Anterior cingulate cortex (tissue), 58 donors: ENCODE results near the gene NFIA.
"Not testable (repeated sequence)": the region's sequence is repeated elsewhere in the genome, so short reads cannot be mapped to it uniquely, and the experiment has no call there.

Experiments used
- DNase-seq, 58 donors: peaks; one replicate each; lab custom pipeline; 2025; lab: John Stamatoyannopoulos, UW

The NFIA gene

DNA sequence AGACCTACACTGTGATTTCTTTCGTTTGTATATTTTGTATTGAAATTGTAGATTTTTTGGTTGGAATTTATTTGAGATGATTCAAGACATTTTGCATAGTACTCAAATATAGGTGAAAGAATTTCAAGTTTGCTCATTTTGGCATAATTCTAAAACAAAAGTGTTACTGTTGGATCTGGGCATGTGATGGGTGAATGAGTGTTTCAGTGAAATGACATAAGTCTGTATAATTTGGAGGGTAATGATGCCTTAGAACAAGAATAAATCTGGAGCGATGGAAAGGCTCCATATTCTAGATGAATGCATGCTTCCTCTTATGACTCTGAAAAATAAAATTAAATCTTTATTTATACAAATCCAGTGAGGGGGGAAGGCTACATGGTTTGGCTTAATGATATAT is 41.0 kb downstream of the NFIA start:
- no peak for DNase-seq

GRCh38 chr1:61124078-61124477 is 41.7 kb downstream of the NFIA start:
- no peak for DNase-seq

- peak in 7 of 58 donors; percentile 3 to 33 (median 14) for DNase-seq
These were observed 42.3 kb downstream of the NFIA start for GRCh38 chr1:61124696-61125095.

DNA sequence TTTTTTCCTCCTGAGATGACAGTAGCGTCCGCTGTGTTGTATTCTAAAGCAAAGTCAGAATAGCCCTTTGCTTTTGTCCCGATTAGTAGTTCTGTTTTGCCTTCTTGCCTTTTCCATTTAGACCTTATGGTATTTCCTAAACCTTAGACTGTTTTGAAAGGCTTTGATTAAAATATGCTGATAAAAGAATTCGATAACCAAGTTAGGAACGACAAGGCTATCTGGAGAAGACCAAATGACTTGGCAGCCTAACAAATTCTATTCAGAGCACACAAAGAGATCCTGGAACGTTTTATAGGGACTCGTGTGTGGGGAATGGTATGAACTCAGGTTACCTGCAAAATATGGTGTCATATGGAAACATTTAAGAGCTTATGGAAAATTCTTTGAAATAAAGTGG is 42.9 kb downstream of the NFIA start:
- DNase-seq, result no peak

DNA sequence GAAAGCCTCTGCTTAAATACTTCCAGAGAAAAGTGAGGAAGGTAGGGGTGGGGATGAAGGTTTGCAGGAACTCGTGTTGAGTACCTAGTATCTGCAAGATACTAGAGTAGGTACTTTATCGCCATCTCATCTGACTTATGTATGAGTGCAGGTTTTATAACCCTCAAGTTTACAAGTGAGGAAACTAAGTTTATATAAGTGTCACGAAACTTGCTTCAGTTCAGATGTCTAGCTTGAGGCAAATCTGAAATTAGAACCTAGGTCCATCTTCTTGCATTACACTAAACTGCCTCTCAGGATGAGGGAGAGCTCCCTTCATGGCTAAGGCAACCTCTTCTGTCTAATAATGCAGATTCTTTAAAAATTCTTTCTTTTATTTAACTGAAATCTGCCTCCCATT is 43.5 kb downstream of the NFIA start:
- no peak for DNase-seq

- not testable (repeated sequence) for DNase-seq
These were observed 44.5 kb downstream of the NFIA start for GRCh38 chr1:61126843-61127242.

- no peak for DNase-seq
These were observed 48.1 kb downstream of the NFIA start for GRCh38 chr1:61130338-61131000.

DNA sequence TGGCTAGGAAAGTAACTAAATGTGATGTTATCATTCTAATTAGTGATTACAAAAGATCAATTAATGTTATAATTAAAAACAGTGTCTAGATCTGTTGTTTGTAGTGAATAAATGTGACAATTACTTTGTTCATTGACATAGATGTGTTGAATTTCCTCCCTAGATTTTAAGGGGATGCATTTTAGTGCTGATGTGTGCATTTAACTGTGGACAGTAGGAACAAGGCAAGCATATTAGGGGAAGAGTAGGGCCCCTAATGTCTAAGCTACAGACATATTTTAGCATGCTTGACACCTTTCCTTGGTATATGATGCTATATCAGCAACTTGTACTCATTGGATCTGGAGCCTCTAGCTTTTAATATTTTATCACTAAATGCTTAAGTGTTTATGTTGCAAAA is 48.9 kb downstream of the NFIA start:
- no peak for DNase-seq

DNA sequence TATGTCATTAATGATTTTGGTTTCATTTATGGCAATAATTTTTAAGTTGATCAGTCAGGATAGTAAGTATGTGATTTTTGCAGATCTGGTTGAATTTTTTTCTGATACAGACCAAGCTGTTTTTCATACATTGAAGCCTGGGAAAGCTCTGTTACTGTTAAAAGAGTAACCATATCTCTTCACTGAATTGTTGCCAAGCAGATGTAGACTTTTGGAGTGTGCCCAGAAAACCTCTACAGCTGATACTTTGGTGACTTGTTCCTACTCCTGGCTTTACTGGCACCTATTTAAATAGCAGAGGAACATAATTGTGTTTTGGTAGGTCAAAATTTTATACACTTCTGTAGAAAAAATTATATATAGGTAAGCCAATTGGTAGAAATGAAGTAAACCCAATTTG is 49.4 kb downstream of the NFIA start:
- no peak for DNase-seq

- DNase-seq, result no peak
These were observed 49.8 kb downstream of the NFIA start for GRCh38 chr1:61132176-61132638.

DNA sequence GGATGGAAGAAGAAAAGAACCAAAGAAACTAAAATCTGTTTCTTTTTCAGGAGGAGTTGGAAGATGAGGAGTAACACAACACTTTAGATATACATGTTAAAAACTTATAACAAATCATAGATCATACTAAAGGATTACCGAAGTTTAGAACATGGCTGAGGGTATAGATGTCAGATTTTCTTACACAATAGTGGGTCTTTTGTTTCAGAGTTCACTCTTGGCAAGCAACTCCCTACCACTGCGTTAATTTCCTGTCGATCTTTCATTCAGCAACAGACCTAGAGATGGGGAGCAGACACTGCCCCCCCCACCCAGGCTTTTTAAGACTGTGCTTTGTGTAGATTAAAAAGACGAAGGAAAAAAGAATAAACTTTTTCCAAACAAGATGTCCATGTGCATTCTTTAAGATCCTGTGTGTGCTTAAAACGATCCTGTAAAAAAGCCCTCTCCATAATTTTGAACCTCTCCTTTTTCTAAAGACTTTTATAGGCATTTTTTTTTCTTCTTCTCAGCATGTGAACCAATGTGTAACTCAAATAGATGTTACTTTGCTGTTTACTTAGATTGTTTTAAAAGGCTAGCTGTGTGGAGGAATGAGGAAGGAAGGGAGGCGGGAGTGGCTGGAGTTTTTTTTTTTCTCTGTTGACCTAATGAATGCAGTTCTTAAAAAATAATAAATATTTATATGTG is 50.4 kb downstream of the NFIA start:
- DNase-seq, result peak in 2 of 58 donors; percentile 12 to 15

DNA sequence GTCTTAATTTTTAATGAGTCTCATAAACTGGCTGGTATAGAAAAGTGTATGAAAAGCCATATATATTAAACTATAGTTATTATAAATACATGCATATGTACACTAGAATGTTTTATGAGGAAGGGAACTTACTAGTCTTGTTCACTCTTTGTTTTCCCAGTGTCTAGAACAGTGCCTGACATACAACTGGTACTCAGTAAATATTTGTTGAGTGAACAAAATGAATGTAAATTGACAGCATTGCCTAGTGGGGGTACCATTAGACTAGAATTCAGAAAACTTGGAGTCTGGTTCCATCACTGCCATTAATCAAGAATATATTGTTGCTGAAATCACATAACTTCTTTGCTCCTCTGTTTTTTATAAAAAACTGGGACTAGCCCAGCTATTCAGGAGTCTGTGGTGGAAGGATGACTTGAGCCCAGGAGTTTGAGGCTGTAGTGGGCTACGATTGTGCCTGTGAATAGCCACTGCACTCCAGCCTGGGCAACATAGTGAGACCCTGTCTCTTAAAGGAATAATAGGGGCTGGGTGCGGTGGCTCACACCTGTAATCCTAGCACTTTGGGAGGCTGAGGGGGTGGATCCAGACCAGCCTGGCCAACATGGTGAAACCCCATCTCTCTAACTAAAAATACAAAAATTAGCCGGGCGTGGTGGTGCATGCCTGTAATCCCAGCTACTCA is 51.1 kb downstream of the NFIA start:
- DNase-seq, result no peak

GRCh38 chr1:61135291-61135690 is 52.9 kb downstream of the NFIA start:
- DNase-seq, result no peak

GRCh38 chr1:61138305-61138704 is 55.9 kb downstream of the NFIA start:
- no peak for DNase-seq

DNA sequence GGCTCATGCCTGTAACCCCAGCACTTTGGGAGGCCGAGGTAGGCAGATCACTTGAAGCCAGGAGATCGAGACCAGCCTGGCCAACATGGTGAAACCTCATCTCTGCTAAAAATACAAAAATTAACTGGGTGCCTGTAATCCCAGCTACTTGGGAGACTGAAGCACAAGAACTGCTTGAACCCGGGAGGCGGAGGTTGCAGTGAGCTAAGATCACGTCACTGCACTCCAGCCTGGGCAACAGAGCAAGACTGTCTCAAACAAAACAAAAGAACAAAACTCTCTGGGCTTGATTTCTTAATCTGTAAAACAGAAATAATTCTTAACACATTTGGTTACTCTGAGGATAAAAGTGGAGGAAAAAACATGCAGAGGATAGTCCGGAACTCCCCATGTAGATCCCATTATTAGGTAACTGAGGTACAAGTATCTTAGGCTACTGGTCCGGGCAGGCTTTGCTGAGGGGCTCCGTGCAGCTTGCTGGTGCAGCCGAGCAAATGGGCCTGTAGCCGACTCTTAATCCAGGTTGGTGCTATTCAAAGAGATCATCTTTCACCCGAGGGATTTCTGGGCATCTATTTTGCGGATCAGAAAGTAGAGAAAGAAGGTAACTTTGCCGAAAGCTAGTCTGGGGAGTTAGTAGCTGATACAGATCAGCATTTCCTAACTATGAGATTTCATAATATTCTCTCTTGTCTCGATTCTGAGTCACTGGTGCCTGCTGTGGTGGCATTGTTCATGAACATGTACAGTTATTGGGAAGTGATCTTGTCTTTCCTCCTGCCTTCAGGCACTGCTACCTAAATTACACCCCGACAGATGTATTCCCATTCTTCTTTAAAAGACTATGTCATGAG is 56.8 kb downstream of the NFIA start:
- DNase-seq, result no peak

DNA sequence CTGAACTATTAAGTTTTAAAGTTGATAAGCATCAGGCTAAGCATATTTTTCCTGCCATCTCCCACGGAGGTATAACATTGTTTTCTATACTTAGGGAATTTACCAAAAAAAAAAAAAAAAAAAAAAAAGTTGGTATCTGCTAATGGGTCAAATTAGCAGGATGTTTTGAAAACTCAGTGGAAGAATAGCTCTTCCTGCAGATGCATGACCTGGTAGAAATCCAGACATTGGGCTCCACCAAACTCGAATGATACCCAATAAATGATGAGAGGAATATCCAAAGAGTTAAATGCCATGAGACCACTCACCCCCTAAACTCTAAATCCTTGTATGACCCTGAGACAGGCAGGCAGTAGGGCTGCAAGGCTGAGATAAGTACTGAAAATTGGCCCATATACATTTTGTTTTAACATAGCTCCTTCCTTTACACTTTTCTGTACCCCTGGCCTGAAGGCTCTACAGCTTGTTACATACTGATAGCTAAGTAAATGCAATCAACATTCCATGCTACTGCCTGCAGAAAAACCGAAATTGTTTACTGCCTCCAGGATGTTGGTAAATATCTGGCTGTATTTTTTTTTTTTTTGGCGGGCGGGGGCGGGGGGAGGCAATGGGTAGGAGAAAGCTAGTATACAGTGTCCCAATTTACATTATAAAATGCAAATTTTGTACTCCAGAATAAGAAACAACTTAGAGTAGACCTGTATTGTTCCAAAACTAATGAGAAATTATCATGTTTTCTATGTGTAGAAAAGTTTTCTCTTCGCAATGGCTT is 57.6 kb downstream of the NFIA start:
- DNase-seq, result no peak

- DNase-seq, result no peak
These were observed 58.4 kb downstream of the NFIA start for GRCh38 chr1:61140778-61141177.

DNA sequence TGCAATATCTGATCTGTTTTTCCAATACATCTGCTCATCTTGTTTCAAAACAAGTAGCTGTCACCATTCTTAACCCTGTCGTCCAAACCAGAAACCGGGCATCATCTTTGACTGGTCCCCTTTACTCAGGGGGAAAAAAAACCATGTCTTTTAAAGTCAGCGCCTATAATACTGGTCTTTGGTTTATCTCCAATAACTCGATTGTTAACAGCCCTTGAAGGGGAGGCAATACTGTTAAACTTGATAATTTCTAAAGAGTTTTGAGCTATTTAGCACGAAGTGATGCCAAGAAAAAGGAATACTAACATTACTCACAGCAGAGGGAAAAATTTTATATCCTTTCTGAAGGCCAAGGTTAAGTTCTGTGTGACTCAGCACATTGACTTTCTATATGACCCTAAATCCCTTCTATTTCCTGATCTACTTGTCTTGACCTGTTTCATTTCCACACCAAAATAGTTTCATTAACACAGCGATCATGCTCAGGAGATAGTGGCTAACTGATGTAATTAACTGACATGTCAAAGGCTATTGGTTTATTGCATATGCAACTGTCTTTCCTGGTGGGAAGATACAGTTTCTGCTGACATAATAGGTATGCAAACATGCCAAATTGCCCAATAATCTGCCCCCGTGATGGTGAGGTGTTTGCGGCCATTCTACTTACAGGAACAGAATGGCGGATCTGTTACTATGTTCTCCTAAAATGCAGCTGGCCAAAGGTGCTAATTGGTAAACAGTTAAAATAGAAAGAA is 59.1 kb downstream of the NFIA start:
- no peak for DNase-seq

DNA sequence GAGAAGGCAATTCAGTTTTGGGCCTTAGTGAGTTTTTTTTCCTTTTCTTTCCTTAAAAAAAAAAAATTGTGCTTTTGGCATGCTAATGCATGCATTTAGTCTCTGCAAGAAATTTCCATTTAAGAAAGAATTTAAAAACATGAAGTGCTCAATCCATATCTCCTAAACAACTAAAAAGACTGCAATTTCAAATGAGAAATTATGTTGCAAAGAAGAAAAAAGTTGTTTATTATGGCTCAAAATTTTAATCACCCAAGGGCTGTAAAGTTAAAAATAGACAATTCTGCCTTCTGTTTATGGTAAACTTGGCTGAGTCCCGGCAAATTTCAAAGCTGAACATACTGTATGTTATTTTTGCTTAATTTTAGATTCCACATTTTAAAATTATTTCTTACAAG is 59.7 kb downstream of the NFIA start:
- no peak for DNase-seq
